Measurements from ENCODE around the gene GIMAP1. TPM values are rescaled to one million over a fixed set of nuclear protein-coding genes. Genes with fewer than 3 reads are reported as not detected.

Gene GIMAP1
- total and polyA plus RNA-seq, 2 of the 8 experiments (the other 6 are each of a cell fraction or from before 2014, with no cell fraction given): not detected

GRCh38 chr7:150731916-150732315 is 15.5 kb downstream of the GIMAP1 start:
- no peak overlapping the region for H2BK120ac ChIP-seq (replicated peaks; ENCODE audit: low read depth, low read length)
- no peak overlapping the region for H3K4me2 ChIP-seq (ENCODE audit: insufficient read depth in 1 of 2, low read depth in 2 of 2, low read length in 2 of 2)
- no peak overlapping the region for H2AK5ac ChIP-seq (ENCODE audit: low read depth, low read length)
- DNase-seq (ENCODE audit: low read depth in 1 of 2, low spot score in 2 of 2) (no peak), FAIRE-seq (no peak)
- H3K9me3 ChIP-seq (ENCODE audit: insufficient read depth in 2 of 2, low read depth in 1 of 2, low read length in 1 of 2): peaks cover 8 to 18% of the 10 kb centered on the region in 2 experiments; a peak in 2 of 4 replicates
- peaks cover 0 to 2% (median 0%) of the 10 kb centered on the region in 4 experiments; a peak in 1 of 7 replicates for H3K4me1 ChIP-seq (replicated peaks in 1 of 4; ENCODE audit: control insufficient read depth in 3 of 4, insufficient read depth in 4 of 4, low read length in 3 of 4)
- no peak overlapping the region for H3K23ac ChIP-seq (ENCODE audit: insufficient read length)
- no peak overlapping the region for H4K5ac ChIP-seq (ENCODE audit: insufficient read length, low read depth, low read length)
- H3K18ac ChIP-seq (ENCODE audit: extremely low read depth, low read length): no peak overlapping the region
- peaks cover 52 to 75% (median 63%) of the 10 kb centered on the region in 4 experiments for H3K27me3 ChIP-seq (replicated peaks in 1 of 4; ENCODE audit: control insufficient read depth in 3 of 4, extremely low read depth in 1 of 4, insufficient read depth in 3 of 4, low read length in 3 of 4)
- H3K23me2 ChIP-seq (ENCODE audit: low read depth, low read length): no peaks in the 10 kb centered on the region
- no peak overlapping the region for H3K14ac ChIP-seq (ENCODE audit: insufficient read length)
- 48% methylated on average over 1 of the region's 1 CpG; no CpG with 5 or more reads in 1 of the 2 experiments for WGBS, 2 experiments (ENCODE audit: extremely low coverage in 1 of 2, insufficient coverage in 1 of 2, insufficient read length in 1 of 2, insufficient replicate concordance in 2 of 2, low coverage in 1 of 2, low lambda C conversion rate in 2 of 2, missing lambda C conversion rate in 1 of 2)
- no peak overlapping the region for H4K8ac ChIP-seq (ENCODE audit: extremely low read depth, insufficient read depth, low read length)
- H2BK20ac ChIP-seq (ENCODE audit: low read length): no peak overlapping the region
- H3K79me1 ChIP-seq (ENCODE audit: low read depth, low read length): no peaks in the 10 kb centered on the region
- ChIA-PET POLR2A (ENCODE audit: partially characterized antibody) (no interaction called here), CTCF (ENCODE audit: partially characterized antibody) (interaction anchor here (1.2 to 1.5 kb wide), 2 partner anchors 11 to 13 kb away, joined by 3 read pairs; no protein-coding TSS in a partner anchor)
- no peak overlapping the region for H2BK12ac ChIP-seq (ENCODE audit: low read depth, low read length)
- H4K20me1 ChIP-seq (replicated peaks in 1 of 2; ENCODE audit: control insufficient read depth in 1 of 2, insufficient read depth in 2 of 2, low read length in 2 of 2): peaks cover 6 to 24% of the 10 kb centered on the region in 2 experiments
- no peak overlapping the region for H4K91ac ChIP-seq (replicated peaks; ENCODE audit: insufficient read length, low read length)
- H2BK15ac ChIP-seq (ENCODE audit: low read length): no peak overlapping the region
- no peak overlapping the region for H3K56ac ChIP-seq (replicated peaks; ENCODE audit: insufficient read length, low read depth, low read length)
- H3K4me3 ChIP-seq (ENCODE audit: extremely low read depth in 1 of 4, insufficient read depth in 2 of 4, low read depth in 3 of 4, low read length in 4 of 4): no peak overlapping the region
- H2BK5ac ChIP-seq (ENCODE audit: low read depth, low read length): no peak overlapping the region
- H3K9ac ChIP-seq (replicated peaks in 1 of 4; ENCODE audit: extremely low read depth in 1 of 4, low read depth in 3 of 4, low read length in 3 of 4): no peak overlapping the region
- no peaks in the 10 kb centered on the region for H3K79me2 ChIP-seq (ENCODE audit: control insufficient read depth in 1 of 2, insufficient read depth in 2 of 2, low read length in 2 of 2)
- H3K27ac ChIP-seq (ENCODE audit: low read depth, low read length): no peak overlapping the region
- no peak overlapping the region for H2AFZ ChIP-seq (ENCODE audit: low read length)
- no peak overlapping the region for H3K4ac ChIP-seq (replicated peaks; ENCODE audit: insufficient read length, low read depth, low read length)
- H3K36me3 ChIP-seq (ENCODE audit: control insufficient read depth in 2 of 4, insufficient read depth in 4 of 4, low read length in 3 of 4): peaks cover 0 to 5% (median 0%) of the 10 kb centered on the region in 4 experiments; a peak in 1 of 8 replicates
- TF ChIP-seq, protein P1, sequence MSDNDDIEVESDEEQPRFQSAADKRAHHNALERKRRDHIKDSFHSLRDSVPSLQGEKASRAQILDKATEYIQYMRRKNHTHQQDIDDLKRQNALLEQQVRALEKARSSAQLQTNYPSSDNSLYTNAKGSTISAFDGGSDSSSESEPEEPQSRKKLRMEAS (IDR thresholded peaks at IDR 0.05): no peak
- TF ChIP-seq, protein P2, sequence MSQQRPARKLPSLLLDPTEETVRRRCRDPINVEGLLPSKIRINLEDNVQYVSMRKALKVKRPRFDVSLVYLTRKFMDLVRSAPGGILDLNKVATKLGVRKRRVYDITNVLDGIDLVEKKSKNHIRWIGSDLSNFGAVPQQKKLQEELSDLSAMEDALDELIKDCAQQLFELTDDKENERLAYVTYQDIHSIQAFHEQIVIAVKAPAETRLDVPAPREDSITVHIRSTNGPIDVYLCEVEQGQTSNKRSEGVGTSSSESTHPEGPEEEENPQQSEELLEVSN (IDR thresholded peaks at IDR 0.05): no peak
- TF ChIP-seq KDM1A (IDR thresholded peaks at IDR 0.05; ENCODE audit: borderline replicate concordance, low read length) (no peak), KDM4A (IDR thresholded peaks at IDR 0.05; ENCODE audit: low read depth, low read length, severe bottlenecking) (no peak), GTF2F1 (IDR thresholded peaks at IDR 0.05; ENCODE audit: borderline replicate concordance, low read depth, low read length) (no peak), EGR1 (IDR thresholded peaks at IDR 0.05; ENCODE audit: borderline replicate concordance, low read depth, low read length) (no peak), CBX5 (IDR thresholded peaks at IDR 0.05; ENCODE audit: low read depth, low read length) (no peak), SIRT6 (IDR thresholded peaks at IDR 0.05; ENCODE audit: low read length) (no peak), RBBP5 (IDR thresholded peaks at IDR 0.05; ENCODE audit: borderline replicate concordance, low read depth, low read length) (no peak), CHD2 (IDR thresholded peaks at IDR 0.05; ENCODE audit: low read length) (no peak)
- TF ChIP-seq, protein P3, sequence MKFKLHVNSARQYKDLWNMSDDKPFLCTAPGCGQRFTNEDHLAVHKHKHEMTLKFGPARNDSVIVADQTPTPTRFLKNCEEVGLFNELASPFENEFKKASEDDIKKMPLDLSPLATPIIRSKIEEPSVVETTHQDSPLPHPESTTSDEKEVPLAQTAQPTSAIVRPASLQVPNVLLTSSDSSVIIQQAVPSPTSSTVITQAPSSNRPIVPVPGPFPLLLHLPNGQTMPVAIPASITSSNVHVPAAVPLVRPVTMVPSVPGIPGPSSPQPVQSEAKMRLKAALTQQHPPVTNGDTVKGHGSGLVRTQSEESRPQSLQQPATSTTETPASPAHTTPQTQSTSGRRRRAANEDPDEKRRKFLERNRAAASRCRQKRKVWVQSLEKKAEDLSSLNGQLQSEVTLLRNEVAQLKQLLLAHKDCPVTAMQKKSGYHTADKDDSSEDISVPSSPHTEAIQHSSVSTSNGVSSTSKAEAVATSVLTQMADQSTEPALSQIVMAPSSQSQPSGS (IDR thresholded peaks at IDR 0.05; ENCODE audit: low read length): no peak

All from H1 (cell line).